ENCODE measurements around the gene PNPLA3. TPM values are rescaled to one million over a fixed set of nuclear protein-coding genes. Genes with fewer than 3 reads are reported as not detected.

Gene PNPLA3
- total and polyA plus RNA-seq, 9 of the 15 experiments (the other 6 are each of a cell fraction or from before 2014, with no cell fraction given): 0.20 to 0.48 (median 0.38) TPM; not detected in 6

GRCh38 chr22:43955040-43955882 is 31.7 kb downstream of the PNPLA3 start, which contains the start of gene SAMM50 (continued):
- TF ChIP-seq ZNF444 (CRISPR knock-in tag; IDR thresholded peaks at IDR 0.05): no peak
- TF ChIP-seq GABPB1 (CRISPR knock-in tag; IDR thresholded peaks at IDR 0.05): peak; percentile 84; the same call in 1 of the 2 replicates
- TF ChIP-seq EZH2 (IDR thresholded peaks at IDR 0.05; ENCODE audit: borderline replicate concordance, low read depth, low read length): no peak
- TF ChIP-seq RNF2 (IDR thresholded peaks at IDR 0.05): no peak; the same call in 1 of the 2 replicates
- no peak for TF ChIP-seq KDM2B (CRISPR knock-in tag; IDR thresholded peaks at IDR 0.05)
- no peak for TF ChIP-seq MCM5 (IDR thresholded peaks at IDR 0.05; ENCODE audit: low read depth)
- TF ChIP-seq ZNF778 (CRISPR knock-in tag; IDR thresholded peaks at IDR 0.05): no peak
- TF ChIP-seq HSF4 (CRISPR knock-in tag; IDR thresholded peaks at IDR 0.05; ENCODE audit: borderline replicate concordance): no peak
- no peak for TF ChIP-seq PRPF4 (IDR thresholded peaks at IDR 0.05; ENCODE audit: insufficient read depth, low read depth, low read length, poor library complexity, severe bottlenecking)
- TF ChIP-seq PTTG1 (tag; IDR thresholded peaks at IDR 0.05; ENCODE audit: low read depth): no peak
- TF ChIP-seq EP300 (IDR thresholded peaks at IDR 0.05; ENCODE audit: low read length): no peak
- peak; percentile 93 for TF ChIP-seq PHF20 (IDR thresholded peaks at IDR 0.05; ENCODE audit: partially characterized antibody)
- TF ChIP-seq ZBTB11 (CRISPR knock-in tag; IDR thresholded peaks at IDR 0.05): peak in 1 of 3 experiments; percentile 50; a peak in 1 of 6 replicates
- peak; percentile 61; the same call in 1 of the 2 replicates for TF ChIP-seq NFRKB (IDR thresholded peaks at IDR 0.05; ENCODE audit: low read depth)
- no peak for TF ChIP-seq ATF4 (CRISPR knock-in tag; IDR thresholded peaks at IDR 0.05)
- TF ChIP-seq SMC3 (conservative IDR thresholded peaks at IDR 0.05; ENCODE audit: insufficient read depth, low read depth, low read length): no peak
- TF ChIP-seq DIDO1 (tag; IDR thresholded peaks at IDR 0.05; ENCODE audit: low read depth): peak; percentile 65; the same call in 1 of the 2 replicates
- no peak for TF ChIP-seq SETDB1 (IDR thresholded peaks at IDR 0.05; ENCODE audit: low read length)
- TF ChIP-seq ZKSCAN8 (CRISPR knock-in tag; IDR thresholded peaks at IDR 0.05): no peak
- no peak for TF ChIP-seq CGGBP1 (CRISPR knock-in tag; IDR thresholded peaks at IDR 0.05)
- TF ChIP-seq THRA (IDR thresholded peaks at IDR 0.05): no peak
- no peak for TF ChIP-seq RHOXF2B (CRISPR knock-in tag; conservative IDR thresholded peaks at IDR 0.05)
- no peak for TF ChIP-seq HMG20A (CRISPR knock-in tag; conservative IDR thresholded peaks at IDR 0.05)

Measured in K562 (cell line).